ENCODE results near the gene GIT1. TPM values are rescaled to one million over a fixed set of nuclear protein-coding genes. Genes with fewer than 3 reads are reported as not detected.

GIT1 gene
- total and polyA plus RNA-seq, 2 of the 13 experiments (the other 11 are each of a cell fraction or from before 2014, with no cell fraction given): 14.2 to 30.8 TPM

GRCh38 chr17:29613352-29613837 lies 23.9 kb upstream of the GIT1 start (continued):
- peak; percentile 93; the same call in 1 of the 2 replicates for TF ChIP-seq REXO4 (CRISPR knock-in tag; IDR thresholded peaks at IDR 0.05; ENCODE audit: borderline replicate concordance)
- no peak for TF ChIP-seq MLLT10 (CRISPR knock-in tag; IDR thresholded peaks at IDR 0.05)
- TF ChIP-seq ZNF784 (CRISPR knock-in tag; IDR thresholded peaks at IDR 0.05; ENCODE audit: borderline replicate concordance): peak; percentile 77; the same call in 1 of the 2 replicates
- TF ChIP-seq, protein P1, sequence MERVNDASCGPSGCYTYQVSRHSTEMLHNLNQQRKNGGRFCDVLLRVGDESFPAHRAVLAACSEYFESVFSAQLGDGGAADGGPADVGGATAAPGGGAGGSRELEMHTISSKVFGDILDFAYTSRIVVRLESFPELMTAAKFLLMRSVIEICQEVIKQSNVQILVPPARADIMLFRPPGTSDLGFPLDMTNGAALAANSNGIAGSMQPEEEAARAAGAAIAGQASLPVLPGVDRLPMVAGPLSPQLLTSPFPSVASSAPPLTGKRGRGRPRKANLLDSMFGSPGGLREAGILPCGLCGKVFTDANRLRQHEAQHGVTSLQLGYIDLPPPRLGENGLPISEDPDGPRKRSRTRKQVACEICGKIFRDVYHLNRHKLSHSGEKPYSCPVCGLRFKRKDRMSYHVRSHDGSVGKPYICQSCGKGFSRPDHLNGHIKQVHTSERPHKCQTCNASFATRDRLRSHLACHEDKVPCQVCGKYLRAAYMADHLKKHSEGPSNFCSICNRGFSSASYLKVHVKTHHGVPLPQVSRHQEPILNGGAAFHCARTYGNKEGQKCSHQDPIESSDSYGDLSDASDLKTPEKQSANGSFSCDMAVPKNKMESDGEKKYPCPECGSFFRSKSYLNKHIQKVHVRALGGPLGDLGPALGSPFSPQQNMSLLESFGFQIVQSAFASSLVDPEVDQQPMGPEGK (CRISPR knock-in tag; IDR thresholded peaks at IDR 0.05): peak; percentile 45; the same call in 1 of the 2 replicates
- TF ChIP-seq ISL2 (CRISPR knock-in tag; IDR thresholded peaks at IDR 0.05): 0 out of 2 replicates have a peak, but pooled peaks have one; percentile 34
- TF ChIP-seq, protein P2, sequence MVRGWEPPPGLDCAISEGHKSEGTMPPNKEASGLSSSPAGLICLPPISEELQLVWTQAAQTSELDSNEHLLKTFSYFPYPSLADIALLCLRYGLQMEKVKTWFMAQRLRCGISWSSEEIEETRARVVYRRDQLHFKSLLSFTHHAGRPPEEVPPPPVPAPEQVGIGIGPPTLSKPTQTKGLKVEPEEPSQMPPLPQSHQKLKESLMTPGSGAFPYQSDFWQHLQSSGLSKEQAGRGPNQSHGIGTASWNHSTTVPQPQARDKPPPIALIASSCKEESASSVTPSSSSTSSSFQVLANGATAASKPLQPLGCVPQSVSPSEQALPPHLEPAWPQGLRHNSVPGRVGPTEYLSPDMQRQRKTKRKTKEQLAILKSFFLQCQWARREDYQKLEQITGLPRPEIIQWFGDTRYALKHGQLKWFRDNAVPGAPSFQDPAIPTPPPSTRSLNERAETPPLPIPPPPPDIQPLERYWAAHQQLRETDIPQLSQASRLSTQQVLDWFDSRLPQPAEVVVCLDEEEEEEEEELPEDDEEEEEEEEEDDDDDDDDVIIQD (CRISPR knock-in tag; IDR thresholded peaks at IDR 0.05; ENCODE audit: low read depth): no peak
- no peak for TF ChIP-seq SMAD3 (CRISPR knock-in tag; IDR thresholded peaks at IDR 0.05)
- TF ChIP-seq ATF5 (CRISPR knock-in tag; IDR thresholded peaks at IDR 0.05; ENCODE audit: low read depth): no peak
- TF ChIP-seq ZNF329 (CRISPR knock-in tag; IDR thresholded peaks at IDR 0.05; ENCODE audit: low read depth): 0 out of 2 replicates have a peak, but pooled peaks have one; percentile 23
- peak; percentile 56; the same call in 1 of the 2 replicates for TF ChIP-seq ZNF281 (CRISPR knock-in tag; IDR thresholded peaks at IDR 0.05; ENCODE audit: borderline replicate concordance)
- 0 out of 2 replicates have a peak, but pooled peaks have one; percentile 14 for TF ChIP-seq RARA (CRISPR knock-in tag; IDR thresholded peaks at IDR 0.05)
- TF ChIP-seq PPARG (CRISPR knock-in tag; conservative IDR thresholded peaks at IDR 0.05): no peak; the same call in 1 of the 2 replicates
- TF ChIP-seq, protein P3, sequence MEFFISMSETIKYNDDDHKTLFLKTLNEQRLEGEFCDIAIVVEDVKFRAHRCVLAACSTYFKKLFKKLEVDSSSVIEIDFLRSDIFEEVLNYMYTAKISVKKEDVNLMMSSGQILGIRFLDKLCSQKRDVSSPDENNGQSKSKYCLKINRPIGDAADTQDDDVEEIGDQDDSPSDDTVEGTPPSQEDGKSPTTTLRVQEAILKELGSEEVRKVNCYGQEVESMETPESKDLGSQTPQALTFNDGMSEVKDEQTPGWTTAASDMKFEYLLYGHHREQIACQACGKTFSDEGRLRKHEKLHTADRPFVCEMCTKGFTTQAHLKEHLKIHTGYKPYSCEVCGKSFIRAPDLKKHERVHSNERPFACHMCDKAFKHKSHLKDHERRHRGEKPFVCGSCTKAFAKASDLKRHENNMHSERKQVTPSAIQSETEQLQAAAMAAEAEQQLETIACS (CRISPR knock-in tag; IDR thresholded peaks at IDR 0.05): peak; percentile 83
- no peak for TF ChIP-seq KLF9 (CRISPR knock-in tag; IDR thresholded peaks at IDR 0.05; ENCODE audit: low read depth)
- no peak for TF ChIP-seq PRPF4 (IDR thresholded peaks at IDR 0.05; ENCODE audit: low read depth, low read length, poor library complexity, severe bottlenecking)
- TF ChIP-seq MEIS2 (CRISPR knock-in tag; IDR thresholded peaks at IDR 0.05): no peak
- TF ChIP-seq, protein P4, sequence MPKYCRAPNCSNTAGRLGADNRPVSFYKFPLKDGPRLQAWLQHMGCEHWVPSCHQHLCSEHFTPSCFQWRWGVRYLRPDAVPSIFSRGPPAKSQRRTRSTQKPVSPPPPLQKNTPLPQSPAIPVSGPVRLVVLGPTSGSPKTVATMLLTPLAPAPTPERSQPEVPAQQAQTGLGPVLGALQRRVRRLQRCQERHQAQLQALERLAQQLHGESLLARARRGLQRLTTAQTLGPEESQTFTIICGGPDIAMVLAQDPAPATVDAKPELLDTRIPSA (CRISPR knock-in tag; IDR thresholded peaks at IDR 0.05; ENCODE audit: borderline replicate concordance): no peak; the same call in 1 of the 2 replicates
